Kidney glomerular epithelial cell (primary cell): ENCODE data around the gene C1orf21.

Source experiments
- DNase-seq: peaks from one replicate; lab custom pipeline; 2025; lab: John Stamatoyannopoulos, UW

The C1orf21 gene

GRCh38 chr1:184627007-184627341, 240.1 kb downstream of the C1orf21 start:
- DNase-seq: no peak

DNA sequence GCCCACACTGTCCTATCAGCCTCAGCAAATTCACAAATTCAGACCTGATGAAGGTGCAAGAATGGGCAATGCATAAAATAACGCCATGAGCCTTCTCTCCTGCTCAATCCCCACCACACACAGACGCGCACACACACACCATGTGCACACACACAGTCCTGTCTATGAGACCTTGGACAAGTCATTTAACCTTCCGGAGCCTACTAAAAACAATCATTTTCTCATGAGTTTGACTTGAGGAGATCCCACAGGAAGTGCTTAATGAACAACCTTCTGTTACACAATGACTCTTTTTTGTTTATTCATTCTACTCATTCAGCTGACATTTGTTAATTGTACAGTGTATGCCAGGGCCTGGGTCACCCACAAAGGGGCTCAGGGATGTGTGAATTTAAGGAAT, 242.4 kb downstream of the C1orf21 start:
- DNase-seq: no peak

GRCh38 chr1:184630679-184631060, 243.8 kb downstream of the C1orf21 start:
- DNase-seq: no peak

DNA sequence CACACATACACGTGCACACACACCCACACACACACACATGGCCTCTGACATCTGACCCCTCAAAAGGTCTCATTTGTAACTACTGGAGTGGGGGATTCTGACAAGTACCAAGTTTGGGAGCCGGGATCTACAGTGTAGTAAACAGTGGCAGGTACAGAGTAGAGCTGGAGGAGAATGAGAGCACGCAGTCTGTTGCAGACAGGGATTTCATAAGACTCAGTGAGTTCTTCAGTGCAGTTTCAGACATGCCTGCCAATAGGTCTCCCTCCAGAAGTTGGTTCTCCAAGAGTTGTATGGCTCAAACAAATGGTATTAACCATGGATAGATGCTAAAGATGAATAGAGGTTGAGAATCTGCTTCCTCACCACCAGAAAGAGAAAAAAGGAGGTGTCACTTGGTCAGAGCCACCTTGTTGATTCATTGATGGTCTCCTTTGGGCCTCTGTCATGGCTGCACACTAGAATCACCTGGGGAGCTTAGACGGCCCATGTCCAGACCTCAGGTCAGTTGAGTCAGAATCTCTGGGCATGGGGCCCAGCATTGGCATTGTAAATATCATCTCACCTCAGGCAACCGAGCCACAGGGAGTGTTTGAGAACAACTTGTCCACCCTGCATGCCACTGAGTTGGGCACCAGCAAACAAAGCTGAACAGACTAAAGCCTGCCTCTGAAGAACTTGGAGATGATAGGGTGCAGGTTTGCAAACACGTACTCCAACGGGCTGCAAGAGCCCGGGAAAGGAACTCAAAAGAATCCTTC, 245.8 kb downstream of the C1orf21 start:
- DNase-seq: no peak

- no peak for DNase-seq
Measured at GRCh38 chr1:184633785-184634184, 247.0 kb downstream of the C1orf21 start.

GRCh38 chr1:184634296-184634695, 247.5 kb downstream of the C1orf21 start:
- no peak for DNase-seq

DNA sequence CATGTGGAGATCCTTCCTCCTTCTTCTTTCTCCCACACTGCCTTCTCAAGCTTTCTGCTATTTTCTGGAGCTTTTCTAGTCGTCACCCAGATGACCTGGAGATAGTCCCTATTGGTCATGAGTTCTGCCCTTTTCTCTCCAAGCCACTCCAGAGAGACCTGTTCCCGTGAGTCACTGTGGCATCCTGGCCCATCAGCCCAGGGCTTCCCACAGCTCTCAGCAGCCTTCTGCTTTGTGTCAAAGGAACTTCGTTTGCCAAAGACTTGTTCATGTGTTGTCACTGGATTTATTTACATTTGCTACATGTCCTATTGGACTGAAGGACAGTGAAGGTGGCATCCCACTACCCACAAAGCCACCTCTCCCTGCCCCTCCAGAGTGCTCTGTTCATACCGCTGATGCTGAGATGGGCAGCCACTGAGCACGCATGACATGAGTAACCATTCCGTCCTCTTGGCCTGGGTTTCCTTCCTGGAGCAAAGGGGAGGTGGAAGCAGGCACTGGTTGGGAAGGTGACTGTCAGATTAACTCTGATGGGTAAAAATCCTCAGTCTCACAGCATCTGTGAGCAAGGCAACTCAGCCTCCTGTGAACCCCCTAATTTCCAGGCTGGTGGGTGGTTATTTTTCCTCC, 248.6 kb downstream of the C1orf21 start:
- DNase-seq: no peak

DNA sequence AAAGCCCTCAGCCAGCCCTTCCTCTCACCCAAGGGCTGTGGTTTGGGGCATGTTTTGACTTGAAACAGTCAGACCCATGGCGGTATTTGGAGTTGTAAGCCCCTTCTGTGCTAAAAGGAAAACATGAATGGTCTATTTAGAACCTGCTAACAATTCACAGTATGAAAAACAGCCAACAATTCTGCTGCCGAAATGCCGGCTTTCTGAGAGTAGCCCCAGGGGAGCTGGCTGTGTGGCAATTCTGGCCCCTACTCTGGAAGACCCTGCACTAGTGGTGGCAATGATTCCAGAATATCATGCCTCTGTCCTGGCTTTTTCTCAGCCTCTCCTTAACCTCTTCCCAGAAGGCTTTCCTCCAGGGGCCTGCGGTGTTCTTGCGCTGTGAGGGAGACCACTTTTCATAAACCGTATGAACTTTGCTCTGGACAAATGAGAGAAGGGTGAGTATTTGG, 249.2 kb downstream of the C1orf21 start:
- DNase-seq: no peak

- DNase-seq: no peak
Measured at GRCh38 chr1:184637664-184638240, 250.9 kb downstream of the C1orf21 start.

DNA sequence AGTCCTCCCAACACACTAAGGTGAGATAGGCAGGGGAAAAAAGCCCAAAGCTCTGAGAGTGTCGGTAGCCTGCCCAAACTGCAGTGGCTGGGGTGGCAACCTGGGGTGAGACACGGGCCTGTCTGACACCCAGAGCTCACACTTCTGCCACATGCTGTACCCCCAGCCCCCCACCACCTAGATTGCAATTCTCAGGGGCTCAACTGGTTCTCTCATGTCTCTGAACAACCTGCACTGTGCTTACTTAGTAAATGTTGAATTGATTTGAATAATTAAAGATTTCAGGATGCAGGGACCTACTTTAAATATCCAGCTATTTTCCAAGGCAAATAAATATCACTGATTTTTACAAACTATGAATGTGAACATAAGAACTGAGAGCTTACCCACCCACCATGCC, 252.4 kb downstream of the C1orf21 start:
- DNase-seq: no peak

- DNase-seq: no peak
Measured at GRCh38 chr1:184640505-184640904, 253.7 kb downstream of the C1orf21 start.

DNA sequence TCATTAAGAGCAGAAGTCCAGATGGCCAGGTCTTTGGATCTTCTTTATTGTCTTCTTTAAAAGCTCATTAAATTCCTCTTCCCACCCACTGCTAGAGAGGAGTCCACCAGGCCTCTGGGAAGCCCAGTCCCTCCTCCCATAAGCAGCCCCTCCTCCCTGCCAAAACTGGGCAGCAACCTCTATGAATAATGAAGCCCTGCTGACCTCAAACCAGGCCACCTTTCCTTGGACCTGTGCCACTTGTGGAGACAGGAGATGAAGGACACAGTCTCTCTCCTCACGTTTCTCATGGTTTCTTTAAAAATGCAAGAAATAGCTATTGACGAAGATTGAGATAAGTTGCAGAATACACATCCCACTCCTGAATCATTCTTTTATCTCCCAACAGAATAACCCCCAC, 255.1 kb downstream of the C1orf21 start:
- DNase-seq: no peak

DNA sequence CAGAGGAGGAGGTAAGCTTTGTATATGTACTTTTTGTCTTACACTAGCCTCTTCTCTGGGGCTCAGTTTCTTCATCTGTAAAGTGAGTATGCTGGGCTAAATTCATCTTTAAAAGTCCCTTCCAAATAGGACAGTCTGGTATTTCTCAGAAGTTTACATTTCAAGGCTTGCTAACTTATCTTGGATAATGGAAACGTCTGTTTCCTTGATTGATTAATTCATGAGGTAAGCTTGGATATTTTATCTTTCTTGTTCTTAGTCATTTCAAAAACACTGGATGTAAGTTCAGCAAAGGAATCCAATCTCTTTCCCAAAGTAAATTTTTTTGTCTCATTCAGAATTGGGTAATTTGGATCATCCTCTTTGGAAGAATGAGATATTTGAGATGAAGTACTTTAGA, 256.8 kb downstream of the C1orf21 start:
- DNase-seq: no peak

- DNase-seq: no peak
Measured at GRCh38 chr1:184644771-184645170, 257.9 kb downstream of the C1orf21 start.

DNA sequence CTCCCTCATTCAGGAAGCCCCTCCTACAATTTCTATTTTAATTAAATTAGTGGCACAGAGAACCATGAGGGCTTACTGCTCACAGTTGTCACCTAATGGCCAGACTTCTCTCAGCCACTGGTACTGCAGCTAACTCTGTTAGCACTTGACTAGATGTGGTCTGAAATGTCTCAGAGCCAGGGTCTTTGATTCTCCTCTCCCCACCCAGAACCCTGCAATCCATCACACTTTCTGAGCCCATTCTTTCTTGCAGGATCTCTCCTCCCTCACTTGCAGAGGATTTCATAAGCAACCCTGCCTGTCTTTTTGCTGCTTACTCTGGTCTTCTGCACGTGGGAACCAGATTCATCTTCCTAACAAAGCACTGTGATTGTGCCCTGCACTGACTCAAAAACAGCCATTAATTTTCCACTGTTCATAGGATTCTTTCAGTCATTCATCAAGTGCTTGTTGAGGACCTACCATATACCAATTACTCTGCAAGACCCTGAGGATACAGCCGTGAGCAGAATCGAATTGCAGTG, 259.4 kb downstream of the C1orf21 start:
- no peak for DNase-seq

GRCh38 chr1:184646824-184647223, 260.0 kb downstream of the C1orf21 start:
- no peak for DNase-seq

- no peak for DNase-seq
Measured at GRCh38 chr1:184647471-184647870, 260.6 kb downstream of the C1orf21 start.

GRCh38 chr1:184648160-184648855, 261.5 kb downstream of the C1orf21 start:
- no peak for DNase-seq

DNA sequence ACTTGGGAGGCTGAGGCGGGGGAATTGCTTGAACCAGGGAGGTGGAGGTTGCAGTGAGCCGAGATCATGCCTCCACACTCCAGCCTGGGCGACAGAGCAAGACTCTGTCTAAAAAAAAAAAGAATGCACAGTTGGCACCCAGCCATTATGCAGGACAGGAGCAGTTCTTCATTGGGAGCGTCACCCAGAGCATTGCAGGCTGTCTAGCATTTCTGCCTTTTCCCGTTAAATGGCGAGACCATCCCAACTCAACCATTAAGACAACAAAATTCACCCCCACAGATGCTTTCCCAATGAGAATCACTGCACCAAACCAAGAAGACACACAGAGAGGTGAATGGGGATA, 262.0 kb downstream of the C1orf21 start:
- DNase-seq: no peak

DNA sequence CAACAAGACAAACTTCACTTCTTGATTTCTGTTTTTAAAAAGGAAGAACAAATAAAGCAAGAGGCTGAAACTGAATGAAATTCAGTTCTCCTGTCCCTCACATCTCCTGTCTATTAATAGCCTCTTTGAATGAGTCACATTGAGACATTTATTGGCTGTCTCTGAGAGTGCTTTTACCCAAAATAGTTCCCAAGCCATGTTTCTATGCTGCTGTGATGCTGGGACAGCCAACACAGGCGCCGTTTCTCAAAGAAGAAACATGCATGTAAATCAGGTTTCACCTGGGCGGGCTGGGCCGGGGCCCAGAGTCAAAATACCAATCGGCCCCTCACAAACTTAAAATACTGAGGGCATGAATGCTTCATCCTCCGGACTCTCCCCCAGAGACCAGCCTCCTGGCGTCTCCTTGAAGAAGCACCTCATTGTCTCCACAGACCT, 262.6 kb downstream of the C1orf21 start:
- no peak for DNase-seq

DNA sequence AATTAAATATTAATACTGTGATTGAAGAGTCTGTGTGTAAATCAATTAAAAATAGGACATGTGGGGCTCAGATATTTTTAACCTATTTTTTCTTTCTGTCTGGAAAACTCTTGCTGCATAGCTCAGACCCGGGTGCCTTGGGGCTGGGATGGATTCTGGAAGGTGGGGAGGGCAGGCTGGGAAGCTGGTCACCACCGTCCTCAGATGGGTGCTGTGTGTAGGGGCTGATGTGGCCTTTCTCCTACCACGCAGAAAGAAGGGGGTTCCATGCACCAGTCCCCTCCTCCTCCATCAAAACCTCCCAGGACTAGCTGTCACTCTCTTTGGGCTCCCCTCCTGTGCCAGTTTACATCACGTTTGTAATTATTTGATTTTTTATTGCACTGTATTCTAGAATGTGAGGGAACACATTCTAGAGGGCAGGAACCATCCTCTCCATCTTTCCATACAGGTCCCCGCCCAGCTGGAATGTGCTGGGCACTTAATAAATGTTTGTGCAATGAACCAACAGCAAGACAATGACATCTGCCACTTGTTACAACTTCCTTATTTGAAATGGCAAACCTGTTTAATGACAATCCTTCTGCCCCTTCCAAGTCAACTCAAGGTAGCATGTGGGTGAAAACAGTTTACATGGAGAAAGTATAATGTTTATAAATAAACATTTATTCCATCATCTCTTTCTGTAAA, 263.5 kb downstream of the C1orf21 start:
- DNase-seq: no peak

- DNase-seq: no peak
Measured at GRCh38 chr1:184655185-184655584, 268.4 kb downstream of the C1orf21 start.
